PFSK-1 (cell line): ENCODE data around the gene SLC9B2.

Source experiments
- FOXP2 ChIP-seq: optimal IDR thresholded peaks from 2 replicates; pipeline ENCODE3; 2011; ENCODE audit warnings: borderline replicate concordance, control low read depth, inconsistent platforms; ENCODE audit not compliant: insufficient read depth; ENCODE audit errors: extremely low read length, extremely low read depth
- POLR2AphosphoS5 ChIP-seq: IDR thresholded peaks from 2 replicates; pipeline ENCODE4 v1.6.1; 2012; ENCODE audit warnings: low read depth, mild to moderate bottlenecking, control low read depth, low read length, moderate library complexity
- SIN3A ChIP-seq: IDR thresholded peaks from 2 replicates; pipeline ENCODE4 v1.6.1; 2012; ENCODE audit warnings: mild to moderate bottlenecking, low read length, moderate library complexity, borderline replicate concordance; ENCODE audit not compliant: insufficient read depth
- TAF1 ChIP-seq: IDR thresholded peaks from 2 replicates; pipeline ENCODE4 v1.6.1; 2012; ENCODE audit warnings: low read length, control low read depth, borderline replicate concordance; ENCODE audit not compliant: insufficient read depth
- TF ChIP-seq, protein P1 (sequence below), 2 experiments: IDR thresholded peaks; 2 replicates each; pipeline versions ENCODE4 v1.6.1 to v1.8.0; 2011 to 2012; ENCODE audit warnings: low read depth in 2 of 2, low read length in 2 of 2, control low read depth in 1 of 2, inconsistent platforms in 1 of 2, mild to moderate bottlenecking in 1 of 2, moderate library complexity in 1 of 2; ENCODE audit not compliant: insufficient read depth in 1 of 2

SLC9B2 gene

DNA sequence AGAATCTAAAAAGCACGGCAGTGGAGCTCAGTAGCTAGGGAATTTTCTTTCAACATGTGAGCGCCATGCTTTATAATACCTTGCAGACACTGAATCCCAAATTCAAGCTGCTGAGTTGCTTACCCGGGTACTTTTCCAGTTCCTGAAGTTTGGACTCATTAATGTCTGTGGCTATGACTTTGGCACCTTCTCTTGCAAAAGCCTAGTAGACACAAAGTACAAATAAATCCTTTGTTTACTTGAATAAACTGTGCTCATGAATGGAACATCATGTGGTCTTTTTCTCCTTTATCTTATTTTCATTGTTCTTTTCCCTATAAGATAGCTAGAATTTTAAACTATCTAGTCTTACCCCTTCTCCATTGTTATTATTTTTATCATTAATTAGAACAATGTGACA lies 18.5 kb upstream of the SLC9B2 start:
- TF ChIP-seq, protein P1, sequence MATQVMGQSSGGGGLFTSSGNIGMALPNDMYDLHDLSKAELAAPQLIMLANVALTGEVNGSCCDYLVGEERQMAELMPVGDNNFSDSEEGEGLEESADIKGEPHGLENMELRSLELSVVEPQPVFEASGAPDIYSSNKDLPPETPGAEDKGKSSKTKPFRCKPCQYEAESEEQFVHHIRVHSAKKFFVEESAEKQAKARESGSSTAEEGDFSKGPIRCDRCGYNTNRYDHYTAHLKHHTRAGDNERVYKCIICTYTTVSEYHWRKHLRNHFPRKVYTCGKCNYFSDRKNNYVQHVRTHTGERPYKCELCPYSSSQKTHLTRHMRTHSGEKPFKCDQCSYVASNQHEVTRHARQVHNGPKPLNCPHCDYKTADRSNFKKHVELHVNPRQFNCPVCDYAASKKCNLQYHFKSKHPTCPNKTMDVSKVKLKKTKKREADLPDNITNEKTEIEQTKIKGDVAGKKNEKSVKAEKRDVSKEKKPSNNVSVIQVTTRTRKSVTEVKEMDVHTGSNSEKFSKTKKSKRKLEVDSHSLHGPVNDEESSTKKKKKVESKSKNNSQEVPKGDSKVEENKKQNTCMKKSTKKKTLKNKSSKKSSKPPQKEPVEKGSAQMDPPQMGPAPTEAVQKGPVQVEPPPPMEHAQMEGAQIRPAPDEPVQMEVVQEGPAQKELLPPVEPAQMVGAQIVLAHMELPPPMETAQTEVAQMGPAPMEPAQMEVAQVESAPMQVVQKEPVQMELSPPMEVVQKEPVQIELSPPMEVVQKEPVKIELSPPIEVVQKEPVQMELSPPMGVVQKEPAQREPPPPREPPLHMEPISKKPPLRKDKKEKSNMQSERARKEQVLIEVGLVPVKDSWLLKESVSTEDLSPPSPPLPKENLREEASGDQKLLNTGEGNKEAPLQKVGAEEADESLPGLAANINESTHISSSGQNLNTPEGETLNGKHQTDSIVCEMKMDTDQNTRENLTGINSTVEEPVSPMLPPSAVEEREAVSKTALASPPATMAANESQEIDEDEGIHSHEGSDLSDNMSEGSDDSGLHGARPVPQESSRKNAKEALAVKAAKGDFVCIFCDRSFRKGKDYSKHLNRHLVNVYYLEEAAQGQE (IDR thresholded peaks at IDR 0.05; ENCODE audit: insufficient read depth in 1 of 2, low read depth in 2 of 2, low read length in 2 of 2) = no peak
- no peak for TF ChIP-seq POLR2AphosphoS5
- no peak for TF ChIP-seq SIN3A
- TF ChIP-seq TAF1 = no peak
- no peak for TF ChIP-seq FOXP2

DNA sequence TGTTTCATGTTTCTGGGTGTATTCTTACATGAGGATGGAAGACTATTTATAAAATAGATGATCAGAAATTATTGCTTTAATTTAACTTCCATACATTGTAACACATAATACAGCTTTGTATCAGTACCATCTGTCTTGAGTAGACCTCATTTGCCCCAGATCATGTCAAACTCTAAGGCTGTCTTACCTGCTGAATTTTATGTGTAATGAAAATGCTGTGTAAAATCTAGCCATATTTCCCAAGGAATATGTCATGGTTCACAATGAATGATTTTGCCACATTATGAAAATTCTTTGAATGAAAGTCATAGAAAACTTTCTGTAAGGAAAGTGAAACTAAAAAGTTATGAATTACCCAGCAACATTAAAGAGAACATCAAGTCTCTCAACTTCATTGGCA lies 15.7 kb upstream of the SLC9B2 start:
- TF ChIP-seq SIN3A (no peak), POLR2AphosphoS5 (no peak), TAF1 (no peak), FOXP2 (no peak)
- TF ChIP-seq, protein P1 (IDR thresholded peaks at IDR 0.05; ENCODE audit: insufficient read depth in 1 of 2, low read depth in 2 of 2, low read length in 2 of 2) = no peak

DNA sequence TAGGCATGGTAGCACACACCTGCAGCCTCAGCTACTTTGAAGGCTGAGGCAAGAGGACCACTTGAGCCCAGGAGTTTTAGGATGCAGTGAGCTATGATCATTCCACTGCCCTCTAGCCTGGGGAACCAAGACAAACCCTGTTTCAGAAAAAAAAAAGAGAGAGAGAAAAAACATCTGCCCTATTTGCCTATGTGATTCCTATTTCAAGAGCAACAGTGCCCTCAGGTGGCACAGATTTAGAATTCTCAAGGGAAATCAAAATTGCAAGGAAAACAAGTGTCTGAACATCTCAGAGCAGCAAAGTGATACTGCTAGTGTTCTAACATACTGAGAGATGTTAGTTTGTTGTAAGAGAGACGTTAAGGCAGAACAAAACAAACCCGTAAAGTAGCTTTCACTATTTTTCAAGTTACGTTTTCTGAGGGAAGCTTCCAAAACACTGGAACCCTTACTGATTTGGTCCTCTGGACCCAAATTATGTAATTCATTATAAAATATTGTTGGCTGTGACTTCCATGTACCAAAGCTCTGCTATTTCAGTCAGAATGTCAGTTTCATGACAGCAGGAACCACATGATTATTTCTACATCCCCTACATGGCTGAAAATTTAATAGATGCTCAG lies 15.2 kb upstream of the SLC9B2 start:
- TF ChIP-seq, protein P1 (IDR thresholded peaks at IDR 0.05; ENCODE audit: insufficient read depth in 1 of 2, low read depth in 2 of 2, low read length in 2 of 2) = no peak
- TF ChIP-seq SIN3A = no peak
- TF ChIP-seq POLR2AphosphoS5 = no peak
- no peak for TF ChIP-seq TAF1
- no peak for TF ChIP-seq FOXP2

DNA sequence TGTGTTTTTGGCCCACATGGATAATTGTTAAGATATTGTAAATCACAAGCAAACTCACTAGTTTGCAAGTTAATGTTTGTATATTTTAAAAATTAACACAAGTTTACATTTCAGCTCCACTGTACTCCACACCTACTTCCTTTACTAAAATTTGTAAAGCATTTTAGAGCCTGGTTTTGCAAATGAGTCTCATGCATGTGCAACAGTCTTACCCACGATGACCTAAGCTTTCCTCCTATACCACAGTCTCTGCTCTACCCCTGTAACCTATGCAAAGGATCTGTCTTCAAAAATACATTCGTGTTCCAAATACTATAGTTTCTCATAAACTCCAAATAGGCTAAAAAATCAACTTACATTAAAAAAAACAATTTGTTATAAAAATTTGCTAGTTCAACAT lies 12.9 kb upstream of the SLC9B2 start:
- no peak for TF ChIP-seq FOXP2
- TF ChIP-seq SIN3A = no peak
- TF ChIP-seq, protein P1 (IDR thresholded peaks at IDR 0.05; ENCODE audit: insufficient read depth in 1 of 2, low read depth in 2 of 2, low read length in 2 of 2) = no peak
- TF ChIP-seq TAF1 = no peak
- no peak for TF ChIP-seq POLR2AphosphoS5

DNA sequence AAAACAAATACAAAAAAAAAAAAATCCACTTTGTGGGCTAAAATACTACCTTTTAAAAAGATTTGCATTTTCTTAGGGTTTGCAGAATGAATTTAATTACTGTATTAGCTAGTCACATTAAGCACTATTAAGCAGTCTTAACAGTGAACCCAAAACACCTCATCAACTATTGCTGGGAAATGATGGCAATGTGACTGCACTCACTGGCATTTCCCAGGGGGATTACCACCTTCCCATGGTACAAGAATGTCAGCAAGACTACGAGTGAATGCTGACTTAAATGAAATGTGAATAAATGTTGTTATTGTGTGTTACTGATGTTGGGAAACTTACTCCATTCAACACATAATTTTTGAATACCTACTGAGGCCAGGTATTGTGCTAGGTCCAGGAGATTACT lies 10.0 kb upstream of the SLC9B2 start:
- TF ChIP-seq FOXP2 = no peak
- TF ChIP-seq, protein P1 (IDR thresholded peaks at IDR 0.05; ENCODE audit: insufficient read depth in 1 of 2, low read depth in 2 of 2, low read length in 2 of 2) = no peak
- no peak for TF ChIP-seq POLR2AphosphoS5
- no peak for TF ChIP-seq SIN3A
- TF ChIP-seq TAF1 = no peak
